Gastrocnemius medialis (tissue), 4 donors: ENCODE measurements around the gene CELF4. TPM values are rescaled to one million over a fixed set of nuclear protein-coding genes. Genes with fewer than 3 reads are reported as not detected.

Source experiments
- ATAC-seq, 2 donors: fragments of 150-250 bp; one replicate each; pipeline ENCODE4 v1.9.1; 2016
- DNase-seq, 2 donors: peaks; one replicate each; pipeline ENCODE4 v3.0.0-alpha.2; 2019
- H3K27ac ChIP-seq, 4 donors: fragments of 200-600 bp; sonication (generic); 1 replicate in 1 of 4; 2 replicates in 3 of 4; pipeline ENCODE4 v1.5.1; 2016 to 2018; ENCODE audit warnings: mild to moderate bottlenecking in 2 of 4, moderate library complexity in 1 of 4
- H3K27me3 ChIP-seq, 3 donors: fragments of 200-600 bp; sonication (generic) in 2 of 3; 1 replicate in 1 of 3; 2 replicates in 2 of 3; pipeline versions ENCODE4 v1.5.1 to v1.6.0; 2016 to 2019; ENCODE audit warnings: mild to moderate bottlenecking in 1 of 3, moderate library complexity in 1 of 3
- H3K36me3 ChIP-seq, 2 donors: fragments of 200-600 bp; sonication (generic) in 1 of 2; one replicate each; pipeline ENCODE4 v1.5.1; 2017 to 2018
- H3K4me1 ChIP-seq, 2 donors: fragments of 200-600 bp; sonication (generic) in 1 of 2; one replicate each; pipeline ENCODE4 v1.5.1; 2016 to 2017; ENCODE audit warnings: mild to moderate bottlenecking in 2 of 2
- H3K4me3 ChIP-seq, 4 donors: fragments of 200-600 bp; sonication (generic) in 3 of 4; 1 replicate in 1 of 4; 2 replicates in 3 of 4; pipeline ENCODE4 v1.5.1; 2016 to 2019; ENCODE audit warnings: mild to moderate bottlenecking in 2 of 4
- H3K9me3 ChIP-seq, 3 donors: fragments of 200-600 bp; sonication (generic) in 2 of 3; 1 replicate in 1 of 3; 2 replicates in 2 of 3; pipeline ENCODE4 v1.5.1; 2016 to 2019
- POLR2A ChIP-seq, 2 donors: fragments of 450-650 bp; IDR thresholded peaks; one replicate each; pipeline ENCODE4 v1.6.1; 2017; ENCODE audit warnings: antibody characterized with exemption in 2 of 2, mild to moderate bottlenecking in 2 of 2, moderate library complexity in 2 of 2
- in situ Hi-C, 4 donors: fragments of 200-750 bp; cut with MboI; loops; one replicate each; pipeline versions ENCODE4 v1.15.0 to v1.8.0; 2017; ENCODE audit warnings: low sequenced_read_pairs in 4 of 4
- intact Hi-C: fragments of 100-400 bp; cut with DNase I; formaldehyde crosslinking; loops from one replicate; pipeline ENCODE4 v1.15.1; 2023; ENCODE audit warnings: low total_unique reads
- total RNA-seq, 4 donors: library from RNA; depleted of rRNA; stranded (reverse); fragments of >200 nt; gene quantifications; one replicate each; pipeline versions ENCODE4 v1.1.0 to v1.2.3, GENCODE V29; 2016
- TF ChIP-seq, protein P1 (sequence below), 5 experiments: fragments of 450-650 bp in 3 of 5; fragments of 200-600 bp in 2 of 5; sonication (generic) in 2 of 5; IDR thresholded peaks in 4 of 5; conservative IDR thresholded peaks in 1 of 5; 1 replicate in 4 of 5; 2 replicates in 1 of 5; pipeline ENCODE4 v1.5.1; 2016 to 2019; ENCODE audit warnings: antibody characterized with exemption in 5 of 5, mild to moderate bottlenecking in 3 of 5, moderate library complexity in 3 of 5

CELF4 gene
- total RNA-seq, 4 donors from 2014 or later, result not detected

GRCh38 chr18:37584952-37585695 lies 19.5 kb upstream of the CELF4 start:
- TF ChIP-seq, protein P1, sequence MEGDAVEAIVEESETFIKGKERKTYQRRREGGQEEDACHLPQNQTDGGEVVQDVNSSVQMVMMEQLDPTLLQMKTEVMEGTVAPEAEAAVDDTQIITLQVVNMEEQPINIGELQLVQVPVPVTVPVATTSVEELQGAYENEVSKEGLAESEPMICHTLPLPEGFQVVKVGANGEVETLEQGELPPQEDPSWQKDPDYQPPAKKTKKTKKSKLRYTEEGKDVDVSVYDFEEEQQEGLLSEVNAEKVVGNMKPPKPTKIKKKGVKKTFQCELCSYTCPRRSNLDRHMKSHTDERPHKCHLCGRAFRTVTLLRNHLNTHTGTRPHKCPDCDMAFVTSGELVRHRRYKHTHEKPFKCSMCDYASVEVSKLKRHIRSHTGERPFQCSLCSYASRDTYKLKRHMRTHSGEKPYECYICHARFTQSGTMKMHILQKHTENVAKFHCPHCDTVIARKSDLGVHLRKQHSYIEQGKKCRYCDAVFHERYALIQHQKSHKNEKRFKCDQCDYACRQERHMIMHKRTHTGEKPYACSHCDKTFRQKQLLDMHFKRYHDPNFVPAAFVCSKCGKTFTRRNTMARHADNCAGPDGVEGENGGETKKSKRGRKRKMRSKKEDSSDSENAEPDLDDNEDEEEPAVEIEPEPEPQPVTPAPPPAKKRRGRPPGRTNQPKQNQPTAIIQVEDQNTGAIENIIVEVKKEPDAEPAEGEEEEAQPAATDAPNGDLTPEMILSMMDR (IDR thresholded peaks at IDR 0.05 in 4 of 5, conservative IDR thresholded peaks at IDR 0.05 in 1 of 5), result no peak
- TF ChIP-seq POLR2A (IDR thresholded peaks at IDR 0.05), result no peak
- H3K4me1 ChIP-seq, result no peaks in the 10 kb centered on the region
- intact Hi-C loops (no loop called here), in situ Hi-C loops (no loop called here)
- H3K27me3 ChIP-seq, result peaks cover 0 to 5% (median 0%) of the 10 kb centered on the region in 3 donors
- ATAC-seq (no peak), DNase-seq (no peak)
- H3K27ac ChIP-seq, result no peak overlapping the region
- no peak overlapping the region for H3K4me3 ChIP-seq
- H3K9me3 ChIP-seq, result no peaks in the 10 kb centered on the region
- no peaks in the 10 kb centered on the region for H3K36me3 ChIP-seq

DNA sequence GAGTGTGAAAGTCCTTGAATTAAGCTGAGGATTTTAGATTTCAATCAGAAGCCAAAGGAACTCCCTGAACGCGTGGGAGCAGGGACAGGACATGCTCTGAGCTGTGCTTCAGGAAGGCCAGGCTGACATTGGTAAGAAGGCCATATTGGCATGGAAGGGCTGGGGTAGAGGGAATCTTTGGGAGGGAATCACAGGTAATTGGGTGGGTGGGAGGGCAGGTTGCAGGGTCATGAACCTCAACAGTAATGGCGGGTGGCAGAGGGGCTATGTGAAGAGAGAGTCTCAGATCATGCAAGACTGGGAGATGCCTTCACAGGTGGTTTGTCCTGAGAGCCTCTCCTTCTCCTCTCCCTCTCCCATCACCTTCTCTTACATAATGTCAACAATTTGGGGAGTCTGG lies 18.6 kb upstream of the CELF4 start:
- in situ Hi-C loops, result no loop called here
- TF ChIP-seq, protein P1 (IDR thresholded peaks at IDR 0.05 in 4 of 5, conservative IDR thresholded peaks at IDR 0.05 in 1 of 5), result no peak
- no peak for TF ChIP-seq POLR2A (IDR thresholded peaks at IDR 0.05)

GRCh38 chr18:37582261-37582660 lies 16.7 kb upstream of the CELF4 start:
- intact Hi-C loops, result no loop called here

More for the DNA sequence above, 18.6 kb upstream of the CELF4 start:
- H3K36me3 ChIP-seq, result no peaks in the 10 kb centered on the region
- H3K9me3 ChIP-seq, result no peaks in the 10 kb centered on the region
- peaks cover 0 to 7% (median 0%) of the 10 kb centered on the region in 3 donors for H3K27me3 ChIP-seq
- no peak overlapping the region for H3K27ac ChIP-seq
- ATAC-seq, result no peak
- H3K4me3 ChIP-seq, result no peak overlapping the region
- intact Hi-C loops, result no loop called here
- no peaks in the 10 kb centered on the region for H3K4me1 ChIP-seq
- no peak for DNase-seq

GRCh38 chr18:37578886-37579513 lies 13.4 kb upstream of the CELF4 start:
- Histone ChIP-seq H3K9me3 (no peaks in the 10 kb centered on the region), H3K4me1 (no peaks in the 10 kb centered on the region), H3K36me3 (no peaks in the 10 kb centered on the region), H3K4me3 (no peak overlapping the region), H3K27ac (no peak overlapping the region), H3K27me3 (peaks cover 0 to 18% (median 3%) of the 10 kb centered on the region in 3 donors)
- ATAC-seq, result no peak
- DNase-seq, result no peak
- no peak for TF ChIP-seq POLR2A (IDR thresholded peaks at IDR 0.05)
- TF ChIP-seq, protein P1 (IDR thresholded peaks at IDR 0.05 in 4 of 5, conservative IDR thresholded peaks at IDR 0.05 in 1 of 5), result peak in 2 of 5 experiments; percentile 12 to 27
- intact Hi-C loops, result no loop called here
- in situ Hi-C loops, result no loop called here

More at GRCh38 chr18:37582261-37582660, 16.7 kb upstream of the CELF4 start:
- in situ Hi-C loops, result no loop called here
- no peaks in the 10 kb centered on the region for H3K36me3 ChIP-seq
- H3K4me1 ChIP-seq, result no peaks in the 10 kb centered on the region
- TF ChIP-seq POLR2A (IDR thresholded peaks at IDR 0.05), result no peak
- TF ChIP-seq, protein P1 (IDR thresholded peaks at IDR 0.05 in 4 of 5, conservative IDR thresholded peaks at IDR 0.05 in 1 of 5), result no peak
- no peak for DNase-seq
- peaks cover 0 to 16% (median 0%) of the 10 kb centered on the region in 3 donors for H3K27me3 ChIP-seq
- H3K27ac ChIP-seq, result no peak overlapping the region
- H3K4me3 ChIP-seq, result no peak overlapping the region
- no peaks in the 10 kb centered on the region for H3K9me3 ChIP-seq
- ATAC-seq, result no peak
